Bone marrow (tissue), 2 donors: ENCODE data around the gene CFAP73.
"Not testable (repeated sequence)": the region's sequence is repeated elsewhere in the genome, so short reads cannot be mapped to it uniquely, and the experiment has no call there.

Experiments used
- DNase-seq, 2 donors: peaks; one replicate each; lab custom pipeline; 2025; lab: John Stamatoyannopoulos, UW

The CFAP73 gene

DNA sequence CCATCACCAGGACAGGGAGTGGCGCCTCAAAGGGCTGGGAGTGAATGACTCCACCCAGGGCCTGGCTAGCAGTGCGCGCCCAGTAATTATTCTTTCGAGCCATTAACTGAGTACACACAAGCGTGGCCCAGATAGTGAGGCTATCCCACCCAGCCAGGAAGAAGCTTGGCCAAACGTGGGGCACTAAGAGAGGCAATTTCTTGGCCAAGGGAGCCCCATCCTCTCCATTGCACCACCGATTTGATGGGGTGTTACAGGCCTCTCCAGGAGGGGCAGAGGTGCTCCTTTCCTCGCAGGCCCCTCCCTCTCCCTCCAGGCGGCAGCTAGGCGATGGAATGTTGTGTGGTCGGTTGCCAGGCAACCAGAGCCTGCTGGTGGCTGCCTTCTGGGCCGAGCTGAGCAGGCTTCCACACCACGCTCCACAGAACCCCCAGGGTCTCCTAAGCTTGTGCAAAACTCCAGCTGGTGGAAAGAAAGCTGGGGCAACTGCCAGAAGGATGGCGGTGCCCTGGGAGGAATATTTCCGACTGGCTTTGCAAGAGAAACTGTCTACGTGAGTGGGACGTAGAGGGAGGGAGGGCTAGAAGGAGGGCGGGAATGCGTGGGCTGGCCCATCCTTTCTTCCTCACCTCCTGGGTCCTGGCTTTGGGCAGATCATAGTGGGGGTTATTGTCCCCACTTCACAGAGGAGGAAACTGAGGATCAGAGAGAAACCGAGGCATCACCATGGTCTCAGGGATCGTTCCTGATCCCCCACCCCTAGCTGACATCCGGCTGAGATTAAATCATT is at the start of gene CFAP73:
TSS of gene CFAP73 (plus strand) at position 364 of the 790 bp plus-strand sequence. CDS start at position 498, 134 bp downstream.
- DNase-seq, result no peak

DNA sequence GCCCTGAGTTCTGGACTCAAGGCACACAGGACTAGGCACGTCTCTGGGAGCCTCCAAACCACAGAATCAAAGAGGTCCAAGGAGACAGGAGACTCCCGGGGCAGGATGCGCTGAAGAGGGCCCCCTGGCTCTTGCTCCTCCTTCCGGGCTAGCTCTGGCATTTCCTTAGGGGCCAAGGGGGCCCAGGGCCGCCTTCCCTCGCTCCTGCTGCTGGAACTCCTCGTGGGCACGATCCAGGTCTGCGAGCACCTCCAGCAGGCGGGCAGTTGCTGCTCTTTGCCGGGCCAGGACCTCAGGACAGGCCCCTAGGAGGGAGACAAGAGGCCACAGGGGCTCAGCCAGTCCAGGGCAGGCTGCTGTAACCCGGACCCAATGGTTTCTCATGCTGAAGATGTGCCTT is 49.8 kb upstream of the CFAP73 start:
- no peak for DNase-seq

DNA sequence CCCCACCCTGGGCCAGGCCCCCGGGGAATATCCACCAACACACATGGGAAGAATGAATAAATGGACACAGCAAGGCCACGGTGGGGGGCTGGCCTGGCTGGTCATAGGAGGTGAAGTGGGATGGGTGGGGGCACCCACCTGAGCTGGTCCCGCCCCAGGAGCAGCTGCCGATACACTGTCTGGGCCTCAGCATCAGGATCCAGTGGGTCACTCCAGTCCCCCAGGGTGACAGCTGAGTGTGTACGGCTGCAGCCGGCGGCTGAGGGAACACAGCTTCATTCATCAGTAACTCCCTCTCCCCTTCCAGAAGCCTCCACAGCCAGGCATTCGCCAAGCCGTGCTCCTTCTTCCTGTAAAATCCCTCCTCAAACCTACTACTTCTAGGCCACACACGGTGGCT is 47.8 kb upstream of the CFAP73 start:
- DNase-seq, result no peak

DNA sequence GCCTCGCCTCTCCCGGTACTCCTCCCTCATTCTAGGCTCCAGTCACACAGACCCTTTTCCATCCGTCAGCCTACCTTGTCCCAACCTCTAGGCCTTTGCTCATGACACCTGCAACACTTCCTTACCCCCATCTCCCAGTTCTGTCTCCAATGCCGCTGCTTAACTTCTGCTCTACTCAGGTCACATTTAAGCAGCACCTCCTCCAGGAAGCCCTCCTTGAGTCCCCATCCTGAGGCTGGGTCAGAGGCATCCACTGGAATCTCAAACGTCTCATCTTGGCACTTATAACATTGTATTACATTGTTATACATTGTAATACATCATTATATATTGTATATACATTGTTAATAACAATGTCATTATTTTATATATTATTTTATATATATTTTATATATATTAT is 46.7 kb upstream of the CFAP73 start:
- DNase-seq, result no peak

DNA sequence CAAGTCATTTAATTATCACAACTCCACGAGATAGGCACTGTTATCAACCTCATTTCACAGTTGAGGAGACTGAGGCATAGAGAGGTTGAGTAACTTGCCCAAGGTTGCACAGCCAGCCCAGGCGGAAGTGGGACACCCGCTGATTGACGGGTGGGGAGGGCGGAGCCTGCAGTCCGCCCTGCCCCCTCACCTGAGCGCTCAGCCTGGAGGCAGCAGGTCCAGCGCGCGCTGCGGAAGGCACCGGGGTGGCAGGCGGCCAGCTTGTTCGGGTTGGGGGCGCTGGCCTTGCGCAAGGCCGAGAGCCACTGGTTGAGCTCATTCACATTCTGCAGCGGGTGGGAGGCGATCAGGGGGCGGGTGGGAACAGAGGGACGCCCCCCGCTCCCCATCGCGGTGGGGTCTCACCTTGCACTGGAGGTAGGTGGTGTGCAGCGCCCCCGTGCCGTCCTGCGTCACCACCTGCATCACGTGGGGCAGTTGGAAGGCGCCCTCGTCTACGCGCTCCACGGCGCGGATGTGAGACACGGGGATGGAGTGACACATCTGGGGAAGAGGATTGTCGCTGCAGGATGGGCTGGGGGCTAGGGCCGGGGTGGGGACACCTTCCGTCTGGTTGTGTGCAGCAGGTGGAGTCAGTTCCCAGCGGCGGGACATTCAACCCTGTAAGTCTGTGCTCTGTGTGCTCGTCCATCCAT is 45.6 kb upstream of the CFAP73 start:
- no peak for DNase-seq

DNA sequence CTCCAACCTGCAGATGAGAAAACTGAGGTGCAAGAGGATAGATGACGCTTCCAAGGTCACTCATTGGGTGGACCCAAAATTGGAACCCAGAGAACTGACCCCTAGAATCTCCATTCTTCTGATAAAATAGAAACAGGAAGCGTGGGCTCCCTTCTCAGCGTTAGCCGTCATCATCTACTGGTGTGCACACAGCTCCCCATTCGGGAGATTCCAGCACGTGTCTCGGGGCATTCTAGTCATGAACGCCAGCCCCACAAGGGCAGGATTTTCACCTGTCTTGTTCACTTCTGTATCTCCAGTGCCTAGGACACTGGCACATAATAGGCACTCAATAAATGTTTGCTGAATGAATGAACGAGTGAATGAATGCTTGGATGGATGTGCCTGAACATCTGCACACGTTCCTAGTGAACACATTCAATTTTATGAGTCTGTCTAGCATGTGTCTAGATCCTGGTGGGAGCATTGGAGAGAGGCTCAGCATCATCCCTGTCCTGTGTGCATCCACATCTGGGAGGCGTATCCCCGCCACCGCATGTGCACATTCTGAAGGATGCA is 44.5 kb upstream of the CFAP73 start:
- DNase-seq, result no peak

DNA sequence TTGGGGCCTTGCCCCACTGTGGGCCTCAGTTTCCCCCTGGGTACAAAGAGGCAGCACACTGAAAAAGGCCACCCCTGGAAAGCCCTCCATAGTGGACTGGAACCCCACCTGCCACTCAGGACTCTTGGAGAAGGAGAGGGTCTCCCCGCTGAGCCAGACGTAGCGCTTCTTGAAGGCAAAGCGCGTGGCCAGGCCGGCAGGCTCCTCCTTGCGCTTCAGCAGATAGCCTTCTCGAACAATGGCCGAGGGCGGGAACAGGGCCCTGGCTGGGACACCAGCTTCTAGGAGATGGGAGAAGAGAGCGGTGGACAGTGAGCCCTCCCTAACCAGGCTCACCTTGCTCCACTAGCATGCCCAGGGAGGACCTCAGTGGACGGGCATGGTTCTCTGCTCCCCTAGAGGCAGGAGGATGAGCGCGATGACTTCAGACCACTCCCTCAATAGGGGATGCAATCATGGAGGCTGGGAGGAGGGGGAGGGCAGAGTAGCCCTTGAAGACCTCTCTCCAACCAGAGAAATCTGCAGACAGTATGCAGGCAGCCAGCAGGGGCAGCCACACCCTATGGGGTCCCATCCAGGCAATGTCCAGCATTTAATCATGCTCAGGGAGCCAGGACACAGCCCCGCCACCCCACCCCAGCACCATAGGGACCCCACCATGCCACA is 43.8 kb upstream of the CFAP73 start:
- DNase-seq, result no peak

DNA sequence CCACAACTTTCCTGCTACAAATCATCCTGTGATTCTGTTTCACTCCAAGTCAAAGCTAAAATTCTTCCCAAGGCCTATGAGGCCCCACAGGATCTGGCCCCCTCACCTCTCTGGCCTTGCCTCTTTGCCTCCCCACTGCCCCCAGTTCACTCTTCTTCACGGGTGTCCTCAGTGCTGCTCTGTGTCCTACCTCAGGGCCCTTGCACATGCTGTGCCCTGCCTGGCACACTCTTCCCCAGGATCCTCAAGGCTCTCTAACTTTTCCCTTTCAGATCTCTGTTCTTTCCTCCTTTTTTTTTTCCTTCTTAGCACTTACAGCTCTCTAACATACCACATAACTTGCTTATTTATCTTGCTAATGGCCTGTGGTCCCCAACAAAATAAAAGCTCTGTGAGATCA is 43.2 kb upstream of the CFAP73 start:
- DNase-seq, result no peak

DNA sequence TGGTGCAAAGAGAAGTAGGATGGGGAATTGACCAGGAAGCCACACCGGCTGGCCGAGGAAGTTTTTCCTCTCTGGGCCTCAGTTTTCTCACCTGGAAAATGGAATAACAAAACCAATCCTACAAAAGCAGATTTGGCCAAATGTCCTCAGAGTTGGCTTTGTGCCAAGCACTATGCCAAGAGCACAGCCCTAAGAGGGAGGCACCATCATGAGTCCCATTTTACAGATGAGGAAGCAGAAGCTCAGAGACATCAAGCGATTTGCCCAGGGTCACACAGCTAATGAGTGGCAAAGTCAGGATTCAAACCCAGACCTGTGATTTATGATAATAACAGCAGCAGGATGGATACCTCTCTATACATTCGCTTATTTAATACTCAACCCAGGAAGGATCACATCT is 41.2 kb upstream of the CFAP73 start:
- DNase-seq, result no peak

DNA sequence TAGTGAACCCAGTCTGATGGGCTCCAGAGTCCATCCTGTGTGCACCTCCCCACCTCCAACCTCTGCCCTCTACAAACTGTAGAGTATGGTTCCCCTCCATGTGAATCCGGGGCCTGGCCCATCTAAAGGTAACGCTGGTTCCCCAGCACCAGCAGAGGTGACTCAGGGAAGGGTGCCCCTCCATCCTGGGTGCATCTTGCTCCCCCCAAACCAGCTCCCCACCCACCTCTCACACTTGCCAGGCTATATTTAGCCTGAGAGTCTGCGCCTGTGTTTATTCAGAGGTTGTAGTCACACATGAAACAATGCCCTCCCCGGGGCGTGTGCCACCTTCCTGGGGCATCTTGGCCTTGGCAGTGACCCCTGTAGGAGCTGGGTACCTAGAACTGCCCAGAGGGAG is 40.2 kb upstream of the CFAP73 start:
- DNase-seq, result no peak

DNA sequence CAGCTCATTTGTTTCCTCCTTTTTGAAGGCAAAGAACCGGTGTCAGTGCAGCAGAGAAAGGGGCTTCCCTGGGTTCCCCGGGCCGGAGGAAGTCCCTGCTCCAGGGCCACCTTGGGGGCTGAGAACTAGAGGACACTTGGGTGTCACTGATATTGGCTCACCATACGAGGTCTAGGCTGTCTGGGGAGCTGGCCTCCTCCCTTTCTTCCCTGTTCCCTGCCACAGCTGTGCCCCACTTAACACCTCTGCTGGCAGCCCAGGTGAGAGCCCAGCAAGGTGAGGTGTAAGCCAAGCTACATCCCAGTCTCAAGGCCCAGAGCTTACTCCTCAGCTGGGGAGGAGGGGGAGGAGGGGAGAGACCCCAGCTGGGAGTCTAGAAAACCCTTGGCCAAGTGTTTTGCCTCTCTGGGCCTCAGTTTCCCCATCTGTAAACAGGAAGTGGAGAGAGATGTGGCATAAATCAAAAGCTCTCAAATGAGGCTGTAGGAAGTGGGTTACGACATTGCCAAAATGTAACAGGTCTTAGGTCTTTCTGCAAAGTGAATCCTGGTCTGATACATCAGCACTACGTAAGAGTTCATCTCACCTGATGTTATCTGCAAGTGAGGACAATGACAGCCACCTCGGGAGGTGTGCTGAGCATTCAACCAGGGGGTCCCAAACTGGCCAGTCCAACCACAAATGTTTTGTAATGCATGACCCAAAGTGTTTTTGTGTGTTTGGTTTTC is 39.5 kb upstream of the CFAP73 start:
- no peak for DNase-seq

DNA sequence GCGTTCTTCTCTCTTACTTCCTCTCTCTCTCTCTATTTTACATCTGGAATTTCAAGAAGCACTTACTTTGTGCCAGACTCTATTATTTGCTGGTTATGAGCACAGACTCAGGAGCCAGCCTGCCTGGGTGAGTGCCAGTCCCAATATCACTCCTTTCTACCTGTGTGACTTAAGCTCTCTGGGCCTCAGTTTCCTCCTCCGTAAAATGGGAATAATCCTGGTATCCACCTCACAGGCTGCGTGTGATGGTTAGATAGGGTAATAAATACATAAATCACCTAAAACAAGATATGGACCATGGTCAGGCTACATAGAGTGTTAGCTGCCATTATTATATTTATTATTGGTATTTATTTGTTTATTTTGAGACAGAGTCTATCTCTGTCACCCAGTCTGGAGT is 38.3 kb upstream of the CFAP73 start:
- DNase-seq, result no peak

DNA sequence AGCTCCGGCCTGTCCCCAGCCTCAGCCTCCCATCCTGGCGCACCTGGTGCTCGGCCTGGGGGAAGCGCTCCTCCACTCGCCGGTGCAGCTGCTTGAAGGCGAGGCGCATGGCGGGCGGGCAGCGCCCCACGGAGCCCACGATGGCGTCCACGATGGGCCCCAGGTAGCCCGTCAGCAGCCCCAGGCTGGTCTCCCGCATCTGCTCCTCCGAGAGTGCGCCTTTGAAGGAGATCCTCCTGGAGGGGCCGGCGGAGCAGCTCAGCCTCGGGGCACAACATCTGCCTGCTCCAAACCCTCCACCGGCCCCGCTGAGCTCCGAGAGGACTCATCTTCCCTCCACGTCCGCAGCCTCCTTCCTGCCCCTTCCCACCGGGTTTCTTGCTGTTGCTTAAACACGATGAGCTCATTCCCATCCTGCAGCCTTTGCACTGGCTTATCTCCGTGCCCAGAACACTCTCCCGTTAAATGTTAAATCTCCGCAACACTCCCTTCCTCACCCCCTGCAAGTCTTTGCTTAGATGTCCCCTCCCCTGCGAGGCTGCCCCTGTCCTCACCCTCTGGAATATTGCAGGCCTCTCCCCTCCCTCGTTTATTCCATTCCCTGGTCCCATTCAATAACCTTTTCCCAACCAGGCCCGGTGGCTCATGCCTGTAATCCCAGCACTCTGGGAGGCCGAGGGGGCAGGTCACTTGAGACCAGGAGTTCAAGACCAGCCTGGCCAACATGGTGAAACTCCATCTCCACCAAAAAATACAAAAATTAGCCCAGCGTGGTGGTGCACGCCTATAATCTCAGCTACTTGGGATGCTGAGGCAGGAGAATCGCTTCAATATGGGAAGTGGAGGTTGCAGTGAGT is 37.3 kb upstream of the CFAP73 start:
- DNase-seq, result no peak

DNA sequence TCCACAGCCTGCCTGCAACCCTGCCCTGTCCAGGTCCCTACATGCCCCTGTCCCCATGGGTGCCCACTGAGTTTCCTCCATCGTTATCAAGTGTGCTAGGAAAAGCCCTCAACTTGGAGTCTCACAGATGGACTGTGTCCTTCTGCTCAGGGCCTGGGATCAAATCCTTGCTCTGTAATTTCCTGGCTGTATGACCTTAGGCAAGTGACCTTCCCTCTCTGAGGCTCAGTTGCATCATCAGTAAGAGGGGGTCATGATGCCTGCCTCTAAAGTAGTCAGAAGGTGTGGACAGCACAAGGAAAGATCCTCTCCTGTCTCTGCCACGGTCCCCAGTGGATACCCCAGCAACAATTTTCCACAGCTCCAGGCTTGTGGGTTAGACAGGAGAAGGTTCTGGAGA is 36.1 kb upstream of the CFAP73 start:
- DNase-seq, result no peak

DNA sequence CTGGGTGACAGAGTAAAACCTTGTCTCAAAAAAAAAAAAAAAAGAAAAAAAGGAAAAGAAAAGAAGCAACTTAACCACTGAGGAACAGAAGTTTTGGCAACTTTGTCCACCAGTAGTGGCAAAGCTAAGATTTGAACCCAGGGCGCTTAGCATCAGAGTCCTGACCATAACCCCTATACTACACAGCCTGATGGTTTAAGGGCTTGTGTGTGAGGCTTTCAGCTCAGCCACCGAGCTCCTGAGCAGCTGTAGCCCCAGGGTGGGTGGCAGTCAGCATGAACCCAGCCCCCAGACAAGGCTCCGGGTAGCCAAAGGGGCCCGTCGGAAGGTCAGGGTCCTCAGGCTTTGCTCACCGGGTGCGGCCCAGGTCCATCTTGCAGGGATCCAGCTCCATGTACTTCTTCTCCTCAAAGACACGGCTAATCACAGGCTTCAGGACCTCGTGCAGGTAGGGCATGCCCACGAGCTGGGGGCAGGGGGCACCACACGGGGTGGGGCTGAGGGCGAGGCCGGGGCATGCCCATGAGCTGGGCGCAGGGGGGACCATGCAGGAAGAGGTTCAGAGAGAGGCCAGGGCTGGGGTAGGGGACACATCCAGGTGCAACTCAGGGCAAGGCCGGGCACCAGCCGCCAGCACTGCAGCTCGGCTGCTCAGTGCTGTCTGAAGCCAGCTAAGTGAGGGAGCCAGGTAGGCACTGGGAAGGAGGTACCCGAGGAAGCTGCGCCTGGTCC is 34.9 kb upstream of the CFAP73 start:
- DNase-seq, result no peak

DNA sequence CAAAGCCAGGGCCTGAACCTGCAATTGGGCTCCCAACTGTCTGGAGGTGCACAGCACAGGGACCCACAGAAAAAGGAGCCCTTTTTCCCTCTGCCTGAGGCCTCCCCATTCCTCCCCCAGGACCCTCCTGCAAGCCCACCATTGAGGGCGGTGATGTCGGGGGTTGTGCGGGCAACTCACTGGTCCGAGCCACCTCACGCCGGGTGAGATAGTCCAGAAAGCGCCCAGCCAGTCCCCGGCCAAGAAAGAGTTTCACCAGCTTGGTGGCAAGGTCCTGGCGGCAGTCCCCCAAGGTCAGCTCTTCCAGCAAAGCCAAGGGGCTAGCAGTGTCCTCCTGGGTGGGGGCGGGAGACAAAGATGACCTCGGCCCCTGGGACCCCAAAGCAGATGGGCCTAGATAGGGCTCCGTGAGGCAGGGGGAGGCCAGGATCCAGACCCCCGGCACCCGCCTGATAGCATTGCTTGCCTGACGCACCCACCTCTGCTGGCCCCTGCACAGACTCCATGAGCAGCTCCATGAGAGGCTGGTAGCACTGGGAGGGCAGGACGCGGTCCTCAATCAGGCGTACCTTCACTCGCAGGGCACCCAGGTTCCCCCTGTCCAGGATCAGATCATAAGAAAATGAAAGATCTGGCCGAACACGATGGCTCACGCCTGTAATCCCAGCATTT is 33.9 kb upstream of the CFAP73 start:
- DNase-seq, result no peak

DNA sequence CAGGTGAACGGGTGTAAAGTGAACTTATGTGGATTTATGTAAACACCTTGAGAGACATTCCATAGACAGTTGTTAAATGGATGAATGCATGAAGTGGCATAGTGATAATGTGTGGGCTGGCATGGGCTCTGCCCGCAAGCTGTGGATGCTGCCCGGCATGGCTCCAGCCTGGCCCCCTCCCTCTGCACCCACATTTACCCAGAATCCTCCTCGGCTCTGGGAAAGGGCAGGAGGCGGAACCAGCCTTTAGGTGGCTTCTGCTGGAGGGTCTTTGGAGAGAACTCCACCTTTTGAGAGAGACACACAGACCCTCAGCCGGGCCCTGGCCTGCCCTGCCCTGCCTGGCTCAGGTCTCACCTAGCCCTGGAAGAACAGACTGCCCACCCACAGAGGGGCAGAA is 32.6 kb upstream of the CFAP73 start:
- no peak for DNase-seq

DNA sequence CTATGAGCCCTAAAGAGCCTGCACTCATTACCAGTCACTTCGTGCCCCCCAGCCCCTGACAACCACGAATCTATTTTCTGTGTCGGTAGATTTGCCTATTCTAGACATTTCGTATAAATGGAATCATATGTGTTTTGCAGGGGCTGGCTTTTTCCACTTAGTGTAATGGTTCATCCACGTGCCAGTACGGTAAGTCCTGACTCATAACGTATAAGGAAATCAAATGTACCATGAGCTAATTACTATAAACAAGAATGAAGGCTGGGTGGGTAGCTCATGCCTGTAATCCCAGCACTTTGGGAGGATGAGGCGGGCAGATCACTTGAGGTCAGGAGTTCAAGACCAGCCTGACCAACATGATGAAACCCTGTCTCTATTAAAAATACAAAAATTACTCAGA is 31.8 kb upstream of the CFAP73 start:
- not testable (repeated sequence) for DNase-seq

DNA sequence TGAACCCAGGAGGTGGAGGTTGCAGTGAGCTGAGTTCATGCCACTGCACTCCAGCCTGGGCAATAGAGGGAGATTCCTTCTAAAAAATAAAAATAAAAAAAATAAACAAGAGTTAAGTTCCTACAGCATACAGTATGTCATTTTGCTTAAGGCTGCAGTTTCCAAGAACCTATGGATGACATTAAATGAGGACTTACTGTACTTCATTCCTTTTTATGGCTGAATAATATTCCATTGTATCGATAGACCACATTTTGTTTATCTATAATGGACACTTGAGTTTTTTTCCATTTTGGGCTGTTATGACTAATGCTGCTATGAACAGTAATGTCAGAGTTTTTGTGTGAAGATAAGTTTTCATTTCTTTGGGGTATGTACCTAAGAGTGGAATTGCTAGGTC is 31.4 kb upstream of the CFAP73 start:
- no peak for DNase-seq
